ENCODE measurements around the gene NAP1L4. TPM values are rescaled to one million over a fixed set of nuclear protein-coding genes. Genes with fewer than 3 reads are reported as not detected.

The NAP1L4 gene
- total RNA-seq, 6 experiments from 2014 or later, result 37.6 to 76.0 (median 56.9) TPM

GRCh38 chr11:2943711-2944118 is 48.4 kb downstream of the NAP1L4 start:
- ATAC-seq, result no peak

GRCh38 chr11:2942872-2943710 is 49.0 kb downstream of the NAP1L4 start:
- ATAC-seq, result no peak
- Histone ChIP-seq H3K4me3 (no peak overlapping the region), H3K9me3 (no peaks in the 10 kb centered on the region), H3K4me1 (peaks cover 0 to 27% (median 11%) of the 10 kb centered on the region in 4 donors), H3K27me3 (no peaks in the 10 kb centered on the region), H3K36me3 (no peaks in the 10 kb centered on the region), H3K27ac (no peak overlapping the region)
- no peak for DNase-seq
- intact Hi-C loops (cut with DNase I), result no loop called here
- WGBS (ENCODE audit: insufficient coverage, low coverage, low lambda C conversion rate, missing lambda C conversion rate), result no CpG with 5 or more reads among the region's 15 CpGs
- no peak for TF ChIP-seq POLR2A (IDR thresholded peaks at IDR 0.05)
- TF ChIP-seq CTCF (IDR thresholded peaks at IDR 0.05), result no peak

More at GRCh38 chr11:2943711-2944118, 48.4 kb downstream of the NAP1L4 start:
- H3K4me3 ChIP-seq, result no peak overlapping the region
- H3K27ac ChIP-seq, result no peak overlapping the region
- TF ChIP-seq POLR2A (IDR thresholded peaks at IDR 0.05) (no peak), CTCF (IDR thresholded peaks at IDR 0.05) (no peak)
- peaks cover 0 to 4% (median 2%) of the 10 kb centered on the region in 4 donors for H3K36me3 ChIP-seq
- 67% methylated on average over 3 of the region's 12 CpGs for WGBS (ENCODE audit: insufficient coverage, low coverage, low lambda C conversion rate, missing lambda C conversion rate)
- intact Hi-C loops (cut with DNase I), result no loop called here
- H3K9me3 ChIP-seq, result no peaks in the 10 kb centered on the region
- no peaks in the 10 kb centered on the region for H3K27me3 ChIP-seq
- DNase-seq, result peak in 1 of 3 donors; percentile 56
- peaks cover 0 to 27% (median 11%) of the 10 kb centered on the region in 4 donors for H3K4me1 ChIP-seq

- ATAC-seq (no peak), DNase-seq (no peak)
- Histone ChIP-seq H3K27ac (no peak overlapping the region), H3K9me3 (no peaks in the 10 kb centered on the region), H3K36me3 (no peaks in the 10 kb centered on the region), H3K4me1 (peaks cover 0 to 27% (median 11%) of the 10 kb centered on the region in 4 donors), H3K4me3 (no peak overlapping the region), H3K27me3 (no peaks in the 10 kb centered on the region)
- 70% methylated on average over 5 of the region's 13 CpGs for WGBS (ENCODE audit: insufficient coverage, low coverage, low lambda C conversion rate, missing lambda C conversion rate)
- intact Hi-C loops (cut with DNase I), result no loop called here
- TF ChIP-seq POLR2A (IDR thresholded peaks at IDR 0.05) (no peak), CTCF (IDR thresholded peaks at IDR 0.05) (no peak)
These were observed 49.7 kb downstream of the NAP1L4 start for GRCh38 chr11:2942447-2942846.

- Histone ChIP-seq H3K9me3 (no peaks in the 10 kb centered on the region), H3K4me1 (peaks cover 0 to 25% (median 11%) of the 10 kb centered on the region in 4 donors), H3K27ac (peak overlapping the region in 1 of 3 donors; percentile 25), H3K36me3 (no peaks in the 10 kb centered on the region), H3K4me3 (no peak overlapping the region), H3K27me3 (no peaks in the 10 kb centered on the region)
- no peak for TF ChIP-seq CTCF (IDR thresholded peaks at IDR 0.05)
- TF ChIP-seq POLR2A (IDR thresholded peaks at IDR 0.05), result no peak
- DNase-seq (peak; percentile 77 to 87 (median 84)), ATAC-seq (peak; percentile 72 to 89 (median 86))
- 0% methylated on average over 2 of the region's 10 CpGs for WGBS (ENCODE audit: insufficient coverage, low coverage, low lambda C conversion rate, missing lambda C conversion rate)
- intact Hi-C loops (cut with DNase I), result no loop called here
These were observed 51.0 kb downstream of the NAP1L4 start for GRCh38 chr11:2940921-2941821.

All from right lobe of liver (tissue), 6 donors.